HG03066 (cell line): Measurements from ENCODE around the gene DDAH2.

Experiments used
- ATAC-seq: cut with Tn5 transposase; IDR thresholded peaks from one replicate; pipeline ENCODE4 v1.9.1; 2021; ENCODE audit warnings: low read depth; ENCODE audit not compliant: unreplicated experiment

Gene DDAH2

DNA sequence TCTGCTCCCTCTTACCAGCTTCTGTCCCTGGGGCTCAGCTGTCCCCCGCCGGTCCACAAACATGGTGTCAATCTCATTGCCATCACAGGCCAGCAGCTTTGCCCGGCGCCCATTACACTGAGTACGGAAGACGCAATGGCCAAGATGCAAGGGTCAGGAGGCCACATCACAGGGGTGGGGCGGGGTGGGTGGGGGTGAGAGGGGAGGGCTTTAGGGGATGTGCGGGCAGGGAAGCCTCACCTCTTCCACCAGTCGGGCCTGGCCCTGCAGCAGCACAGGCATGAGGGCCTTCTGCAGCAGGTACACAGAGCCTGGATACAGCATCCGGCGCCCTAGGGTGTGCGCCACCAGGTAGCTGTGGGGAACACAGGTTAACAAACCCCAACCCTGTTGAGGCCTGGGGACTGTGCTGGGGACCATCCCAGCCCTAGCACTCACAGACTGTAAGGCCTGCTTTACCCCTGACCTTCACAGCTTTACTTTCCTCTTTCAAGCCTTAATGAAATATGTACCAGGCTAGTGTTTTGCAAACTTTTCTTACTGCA is 37.5 kb downstream of the DDAH2 start:
- no peak for ATAC-seq

DNA sequence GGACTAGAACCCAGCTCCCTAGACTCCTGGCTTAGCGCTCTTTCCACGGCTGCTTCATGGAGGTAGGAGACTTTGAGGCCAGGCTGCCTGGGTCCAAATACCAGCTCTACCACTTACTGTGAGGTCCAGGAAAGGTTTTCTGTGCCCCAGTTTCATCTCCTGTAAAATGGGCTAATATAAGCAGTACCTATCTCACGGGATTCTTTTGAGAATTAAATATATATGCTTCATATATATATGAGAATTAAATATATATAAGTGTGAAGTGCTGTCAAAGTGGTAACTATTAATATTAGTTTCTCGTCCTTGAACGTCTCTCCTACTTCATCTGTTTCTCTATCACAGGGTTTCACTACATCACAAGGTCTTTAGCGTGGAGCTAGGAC is 38.0 kb downstream of the DDAH2 start:
- no peak for ATAC-seq

DNA sequence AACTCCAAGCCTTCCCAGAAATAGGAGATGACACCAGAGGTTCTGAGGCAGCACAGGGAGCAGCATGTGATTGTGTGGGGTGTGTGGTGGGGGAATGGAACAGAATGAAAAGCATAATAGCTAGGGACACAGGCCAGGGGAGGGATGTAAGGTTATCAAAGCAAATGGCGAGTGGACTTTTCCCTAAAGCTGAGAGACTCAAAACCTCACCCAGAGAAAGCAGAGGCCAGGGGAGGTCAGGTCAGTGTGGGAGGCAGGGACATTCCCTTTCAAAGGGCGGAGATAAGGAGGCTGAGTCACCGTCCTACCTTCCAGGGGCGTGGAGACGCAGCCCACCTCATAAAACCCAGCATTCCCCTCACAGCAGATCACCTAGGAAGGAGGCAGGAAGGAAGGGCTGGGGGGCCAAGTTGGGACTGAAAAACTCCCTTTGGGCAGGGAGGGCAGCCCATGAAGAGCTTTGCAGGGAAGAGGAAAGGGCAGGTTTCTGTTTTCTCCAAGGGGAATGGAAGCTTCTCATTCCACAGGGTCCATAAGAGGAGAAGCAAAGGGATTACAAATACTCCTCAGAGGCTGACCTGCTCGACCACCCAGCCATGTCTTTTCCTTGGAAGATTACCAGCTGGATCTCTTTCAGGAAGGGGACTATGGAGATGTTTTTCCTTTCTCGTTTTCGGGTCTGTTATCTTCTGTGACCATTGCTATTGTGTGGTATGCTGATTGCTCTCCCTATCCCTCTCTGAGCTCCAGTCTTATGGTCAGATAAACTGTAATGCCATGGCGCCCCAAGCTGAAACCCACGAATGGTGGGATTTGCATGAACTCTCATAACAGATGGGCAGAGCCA is 38.6 kb downstream of the DDAH2 start:
- ATAC-seq, result no peak

- ATAC-seq, result no peak
These were observed 39.6 kb downstream of the DDAH2 start for GRCh38 chr6:31689249-31690110.

- ATAC-seq, result no peak
These were observed 41.0 kb downstream of the DDAH2 start for GRCh38 chr6:31687860-31688693.

- ATAC-seq, result no peak
These were observed 41.8 kb downstream of the DDAH2 start for GRCh38 chr6:31687321-31687720.

DNA sequence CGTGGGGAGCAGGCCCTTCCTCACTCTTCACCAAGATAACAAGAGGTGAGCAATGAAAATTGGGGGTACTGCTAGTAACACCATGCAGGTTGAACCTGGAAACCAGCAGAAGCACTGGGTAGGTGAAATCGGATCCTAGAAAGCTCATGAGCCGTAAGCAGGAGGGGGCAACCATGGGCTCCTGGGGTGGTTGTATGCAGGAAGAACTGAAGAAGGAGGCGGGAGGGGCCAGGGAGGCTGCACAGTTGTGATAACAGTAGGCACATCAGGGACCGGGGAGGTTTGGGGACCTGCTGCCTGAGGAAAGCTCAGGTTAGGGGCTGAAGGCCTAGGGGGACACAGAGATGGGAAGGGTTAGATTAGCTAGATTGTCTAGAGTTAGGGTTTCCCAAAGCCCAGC is 42.6 kb downstream of the DDAH2 start:
- ATAC-seq, result no peak

DNA sequence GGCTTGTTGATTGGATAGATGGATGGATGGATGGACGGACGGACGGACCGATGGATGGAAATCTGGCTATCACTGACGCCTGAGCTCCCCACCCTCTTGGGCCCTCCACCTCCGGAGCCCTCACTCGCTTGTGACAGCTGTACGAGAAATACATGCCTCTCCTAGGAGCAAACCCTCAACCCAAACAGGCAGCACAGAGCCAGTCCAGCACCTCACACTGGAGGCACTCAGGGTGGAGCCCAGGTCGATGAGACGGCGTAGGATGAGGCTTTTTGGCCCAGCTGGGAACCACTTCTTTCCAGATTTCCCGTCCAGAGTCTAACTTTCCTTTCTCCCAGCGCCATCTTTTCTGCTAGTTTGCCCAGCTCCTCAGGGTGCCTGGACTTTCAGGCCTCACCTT is 45.5 kb downstream of the DDAH2 start:
- ATAC-seq, result no peak

- ATAC-seq, result no peak
These were observed 47.9 kb downstream of the DDAH2 start for GRCh38 chr6:31681135-31681671.

DNA sequence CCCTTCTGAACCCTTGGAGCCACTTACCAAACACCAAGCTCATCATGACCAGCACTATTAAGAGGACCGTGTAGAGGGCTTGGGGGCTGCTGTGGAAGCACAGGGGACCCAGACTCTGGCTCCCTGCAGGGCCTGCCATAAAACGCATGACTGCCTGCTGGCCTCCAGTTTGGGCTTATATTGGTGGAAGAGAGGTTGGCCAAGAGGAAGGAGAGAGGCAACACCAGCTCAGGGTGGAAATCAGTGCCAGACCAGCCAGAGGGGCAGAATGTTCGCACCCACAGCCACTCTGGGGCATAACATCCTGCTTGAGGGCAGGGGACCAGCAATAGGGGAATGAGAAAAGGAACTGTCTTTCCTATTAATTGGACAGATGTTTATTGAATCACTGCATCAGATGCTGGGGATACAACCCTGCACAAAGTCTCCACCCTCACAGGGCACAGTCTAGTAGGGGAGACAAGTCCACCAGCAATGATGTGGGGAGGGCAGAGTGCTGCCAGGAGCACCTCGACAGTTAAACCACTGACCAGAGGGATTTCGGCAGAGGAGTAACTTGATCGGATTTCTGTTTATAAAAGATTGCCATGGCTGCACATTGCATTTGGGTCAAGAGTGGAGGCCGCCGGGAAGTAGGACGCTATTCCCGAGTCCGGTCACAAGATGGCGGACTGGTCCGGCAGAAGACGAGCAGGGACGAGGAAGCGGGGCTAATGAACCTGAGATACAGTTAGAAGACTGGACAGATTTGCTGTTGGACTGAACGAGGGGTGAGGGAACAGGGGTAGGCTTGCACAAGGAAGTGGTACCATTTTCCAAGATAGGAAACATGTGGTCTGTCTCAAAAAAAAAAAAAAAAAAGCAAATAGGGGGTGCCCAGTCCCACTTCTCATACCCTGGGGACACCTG is 48.6 kb downstream of the DDAH2 start, which contains the start of gene LY6G5C:
Gene LY6G5C, minus strand, starts transcription at position 842 of the 909 bp plus-strand sequence. Its CDS starts 694 bp downstream, at position 148.
- no peak for ATAC-seq

GRCh38 chr6:31677955-31678354 is 51.1 kb downstream of the DDAH2 start:
- no peak for ATAC-seq
